GM12801 (cell line): Measurements from ENCODE around the gene NEURL1.

ENCODE experiments used
- TF ChIP-seq, protein P1 (sequence below): IDR thresholded peaks from one replicate; pipeline ENCODE4 v1.5.1; 2011; ENCODE audit warnings: control low read depth; ENCODE audit not compliant: insufficient read length; ENCODE audit errors: extremely low read depth

The NEURL1 gene

DNA sequence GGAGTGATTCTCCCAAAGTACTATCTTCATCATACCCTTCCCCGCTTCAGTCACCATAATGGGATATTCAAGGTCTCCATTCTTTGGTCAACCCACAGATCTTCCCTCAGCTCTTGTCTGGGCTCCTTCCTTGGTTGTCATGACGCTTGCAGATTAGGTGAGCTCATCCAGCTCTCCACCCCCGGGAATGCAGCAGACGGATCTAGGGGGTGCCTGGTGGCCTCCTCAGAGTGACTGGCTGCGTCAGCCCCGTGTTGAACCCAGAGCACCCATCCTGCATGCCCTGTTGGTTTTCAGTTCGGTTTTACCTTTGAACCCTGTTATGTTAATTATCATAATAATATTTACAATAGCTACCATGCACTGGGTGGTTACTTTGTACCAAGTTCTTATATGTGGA lies 6.4 kb downstream of the NEURL1 start:
- TF ChIP-seq, protein P1, sequence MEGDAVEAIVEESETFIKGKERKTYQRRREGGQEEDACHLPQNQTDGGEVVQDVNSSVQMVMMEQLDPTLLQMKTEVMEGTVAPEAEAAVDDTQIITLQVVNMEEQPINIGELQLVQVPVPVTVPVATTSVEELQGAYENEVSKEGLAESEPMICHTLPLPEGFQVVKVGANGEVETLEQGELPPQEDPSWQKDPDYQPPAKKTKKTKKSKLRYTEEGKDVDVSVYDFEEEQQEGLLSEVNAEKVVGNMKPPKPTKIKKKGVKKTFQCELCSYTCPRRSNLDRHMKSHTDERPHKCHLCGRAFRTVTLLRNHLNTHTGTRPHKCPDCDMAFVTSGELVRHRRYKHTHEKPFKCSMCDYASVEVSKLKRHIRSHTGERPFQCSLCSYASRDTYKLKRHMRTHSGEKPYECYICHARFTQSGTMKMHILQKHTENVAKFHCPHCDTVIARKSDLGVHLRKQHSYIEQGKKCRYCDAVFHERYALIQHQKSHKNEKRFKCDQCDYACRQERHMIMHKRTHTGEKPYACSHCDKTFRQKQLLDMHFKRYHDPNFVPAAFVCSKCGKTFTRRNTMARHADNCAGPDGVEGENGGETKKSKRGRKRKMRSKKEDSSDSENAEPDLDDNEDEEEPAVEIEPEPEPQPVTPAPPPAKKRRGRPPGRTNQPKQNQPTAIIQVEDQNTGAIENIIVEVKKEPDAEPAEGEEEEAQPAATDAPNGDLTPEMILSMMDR, result no peak

DNA sequence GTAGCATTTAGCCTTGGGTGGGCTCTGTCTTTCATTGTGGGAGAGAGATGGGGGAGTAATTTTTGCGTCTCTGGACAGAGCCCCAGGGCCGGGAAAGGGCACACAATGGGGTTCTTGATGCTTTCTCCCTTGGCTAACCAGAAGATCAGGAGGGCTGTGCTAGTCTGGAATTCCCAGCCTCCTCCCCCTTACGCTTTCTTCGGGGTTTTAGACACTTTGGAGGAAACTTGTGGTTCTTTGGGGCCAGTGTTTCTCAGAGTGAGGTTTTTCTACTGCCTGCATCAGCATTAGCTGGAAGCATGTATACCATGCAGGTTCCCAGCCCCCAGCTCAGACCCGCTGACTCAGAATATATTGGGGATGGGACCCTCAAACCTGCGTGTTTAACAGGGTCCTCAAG lies 7.0 kb downstream of the NEURL1 start:
- TF ChIP-seq, protein P1, result no peak

DNA sequence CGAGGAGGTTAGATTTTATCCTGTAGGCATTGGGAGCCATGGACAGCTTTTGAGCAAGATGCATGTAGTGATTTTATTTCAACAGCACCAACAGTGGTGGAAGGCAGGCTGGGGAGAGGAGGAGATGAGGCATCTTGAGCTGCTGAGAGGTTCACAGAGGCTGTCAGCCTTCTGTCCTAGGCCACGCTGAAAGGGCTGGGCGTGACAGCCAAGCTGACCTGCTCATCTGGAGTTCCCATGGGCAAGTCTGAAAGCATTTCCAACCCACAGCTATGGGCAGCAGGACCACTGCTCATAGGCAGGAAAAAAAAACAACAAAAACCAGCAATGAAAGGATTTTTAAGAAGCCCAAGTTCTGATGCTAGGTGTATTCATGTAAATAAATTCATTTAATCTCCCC lies 7.7 kb downstream of the NEURL1 start:
- TF ChIP-seq, protein P1, result no peak

DNA sequence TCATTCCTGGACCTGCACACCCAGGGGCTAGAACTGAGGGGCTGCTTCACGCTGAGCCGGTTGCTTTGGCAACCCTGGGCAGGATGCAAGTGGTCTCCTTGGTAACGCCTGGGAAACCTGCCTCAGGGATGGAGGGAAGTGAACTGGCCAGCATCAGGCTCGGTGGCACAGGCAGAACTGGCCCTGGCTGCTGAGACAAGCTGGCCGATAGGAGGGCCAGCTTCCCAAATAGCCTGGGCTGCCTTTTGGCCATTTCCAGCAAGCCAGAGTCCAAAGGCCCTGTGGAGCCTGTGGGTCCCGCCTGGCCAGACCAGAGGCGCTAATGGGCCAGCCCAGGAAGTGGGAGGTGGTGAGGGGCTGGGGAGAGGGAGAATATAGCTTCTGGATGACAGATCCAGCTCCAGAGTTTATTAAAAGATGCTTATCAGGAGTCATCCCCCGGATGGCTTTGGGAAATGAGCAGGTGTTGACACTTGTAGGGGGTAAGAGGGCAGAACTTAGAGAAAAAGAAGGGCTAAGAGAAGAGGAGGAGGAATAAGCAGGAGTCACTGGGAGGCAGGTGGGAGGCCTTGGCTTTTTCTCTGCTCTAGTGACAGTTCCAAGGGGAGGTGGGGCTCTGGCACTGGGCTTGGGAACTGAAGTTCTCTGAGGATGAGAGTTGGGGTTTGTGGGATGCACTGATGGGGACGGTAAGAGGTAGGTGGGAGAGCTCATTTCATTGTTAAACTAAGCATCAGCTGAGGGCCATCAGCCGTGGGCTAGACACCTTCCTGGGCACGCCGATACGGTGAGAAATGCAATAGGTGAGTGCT lies 9.6 kb downstream of the NEURL1 start:
- TF ChIP-seq, protein P1, result no peak

DNA sequence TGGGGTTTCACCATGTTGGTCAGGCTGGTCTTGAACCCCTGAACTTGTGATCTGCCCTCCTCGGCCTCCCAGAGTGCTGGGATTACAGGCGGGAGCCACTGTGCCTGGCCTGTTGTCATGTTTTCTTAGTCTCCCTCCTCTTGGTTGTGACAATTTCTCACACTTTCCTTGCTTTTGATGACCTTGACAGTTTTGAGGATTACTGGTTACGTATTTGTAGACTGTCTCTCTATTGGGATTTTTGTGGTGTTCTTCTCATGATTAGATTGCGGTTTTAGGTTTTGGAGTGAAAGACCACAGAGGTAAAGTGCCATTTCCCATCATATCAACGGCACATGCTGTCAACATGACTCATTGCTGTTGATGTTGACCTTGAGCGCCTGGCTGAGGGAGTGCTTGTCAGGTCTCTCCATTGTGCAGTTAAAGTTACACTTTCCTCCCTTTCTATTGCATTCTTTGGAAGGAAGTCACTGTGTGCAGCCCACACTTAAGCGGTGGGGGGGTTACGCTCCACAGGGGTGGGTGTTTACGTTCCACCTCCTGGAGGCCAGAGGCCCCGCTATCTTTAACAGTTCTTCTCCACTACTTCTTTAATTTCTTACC lies 10.8 kb downstream of the NEURL1 start:
- TF ChIP-seq, protein P1, result no peak

DNA sequence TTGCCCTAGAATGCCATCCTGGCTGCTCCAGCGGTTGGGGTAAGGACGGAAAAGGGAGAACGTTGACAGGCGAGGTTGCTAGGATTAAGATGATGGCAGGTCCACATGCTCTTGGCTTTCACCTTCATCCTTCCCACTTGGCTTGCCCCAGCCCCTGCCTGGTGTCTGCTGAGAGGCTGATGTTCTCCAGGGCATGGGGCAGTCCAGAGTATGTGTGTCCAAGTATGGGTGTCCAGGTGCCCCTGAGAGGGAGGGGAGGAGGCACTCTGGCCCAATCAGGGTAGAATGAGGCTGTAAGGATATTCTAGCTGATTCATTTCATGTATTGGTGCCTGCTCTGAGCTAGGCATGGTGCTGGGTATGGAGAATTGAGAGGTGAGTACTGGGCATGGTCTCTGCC lies 12.6 kb downstream of the NEURL1 start:
- TF ChIP-seq, protein P1, result no peak

DNA sequence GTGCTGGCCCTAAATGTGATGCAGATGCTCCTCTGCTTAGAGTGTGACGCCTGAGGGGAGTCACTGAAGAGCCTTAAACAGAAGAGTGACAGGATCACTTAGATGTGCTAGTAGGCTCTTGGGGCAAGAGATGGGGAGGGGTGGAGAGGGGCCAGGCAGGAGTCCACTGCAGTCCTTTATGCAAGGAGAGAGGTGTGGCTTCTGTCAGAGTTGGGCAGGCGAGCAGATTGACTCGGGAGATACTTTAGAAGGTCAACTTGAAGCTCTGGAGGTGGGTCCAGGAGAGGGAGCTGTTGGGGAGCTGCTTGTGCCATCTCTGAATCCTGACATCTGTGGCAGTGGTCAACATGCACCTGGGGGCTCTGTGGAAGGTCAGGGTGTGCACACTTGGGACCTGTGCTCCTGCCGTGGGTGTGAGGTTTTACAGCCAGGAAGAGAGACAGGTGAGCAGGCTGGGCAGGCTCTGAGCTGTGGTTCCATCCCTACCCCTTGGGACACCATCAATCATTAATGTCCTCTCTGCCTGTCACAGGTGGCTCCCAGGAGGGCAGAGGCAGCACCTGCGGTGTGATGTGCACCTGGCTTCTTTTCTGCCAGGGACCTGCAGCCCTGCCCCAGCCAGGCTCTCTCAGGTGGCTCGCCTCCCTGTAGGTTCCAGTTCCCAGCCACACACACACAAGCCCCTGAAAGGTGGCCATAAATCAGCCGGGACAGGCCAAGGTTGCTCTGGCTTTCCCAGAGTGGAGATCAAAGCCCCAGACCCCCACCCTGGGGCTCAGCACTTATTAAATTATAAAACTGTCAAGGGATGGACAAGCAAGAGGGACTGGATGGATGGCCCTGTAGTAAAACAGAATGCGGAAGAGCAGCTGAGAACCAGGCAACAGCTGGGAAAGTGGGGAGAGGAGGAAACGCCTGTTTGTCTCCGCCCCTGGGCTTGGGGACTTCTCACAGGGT lies 14.0 kb downstream of the NEURL1 start:
- TF ChIP-seq, protein P1, result no peak
